ENCODE results near the gene RANBP3.
"Not testable (repeated sequence)": the region's sequence is repeated elsewhere in the genome, so short reads cannot be mapped to it uniquely, and the experiment has no call there.

Gene RANBP3

GRCh38 chr19:5877882-5878281 lies 100.1 kb downstream of the RANBP3 start:
- no peak for ATAC-seq

GRCh38 chr19:5877427-5877826 lies 100.5 kb downstream of the RANBP3 start:
- Mint-ChIP-seq H3K27me3 (peaks cover 46% of the 10 kb centered on the region), H3K36me3 (no peaks in the 10 kb centered on the region), H3K4me1 (no peaks in the 10 kb centered on the region), H3K27ac (no peak overlapping the region), H3K4me3 (no peak overlapping the region), H3K9me3 (no peaks in the 10 kb centered on the region)
- ATAC-seq = no peak

More at GRCh38 chr19:5877882-5878281, 100.1 kb downstream of the RANBP3 start:
- H3K9me3 Mint-ChIP-seq = no peaks in the 10 kb centered on the region
- H3K36me3 Mint-ChIP-seq = no peaks in the 10 kb centered on the region
- H3K4me3 Mint-ChIP-seq = no peak overlapping the region
- no peaks in the 10 kb centered on the region for H3K4me1 Mint-ChIP-seq
- H3K27me3 Mint-ChIP-seq = peaks cover 51% of the 10 kb centered on the region
- no peak overlapping the region for H3K27ac Mint-ChIP-seq

DNA sequence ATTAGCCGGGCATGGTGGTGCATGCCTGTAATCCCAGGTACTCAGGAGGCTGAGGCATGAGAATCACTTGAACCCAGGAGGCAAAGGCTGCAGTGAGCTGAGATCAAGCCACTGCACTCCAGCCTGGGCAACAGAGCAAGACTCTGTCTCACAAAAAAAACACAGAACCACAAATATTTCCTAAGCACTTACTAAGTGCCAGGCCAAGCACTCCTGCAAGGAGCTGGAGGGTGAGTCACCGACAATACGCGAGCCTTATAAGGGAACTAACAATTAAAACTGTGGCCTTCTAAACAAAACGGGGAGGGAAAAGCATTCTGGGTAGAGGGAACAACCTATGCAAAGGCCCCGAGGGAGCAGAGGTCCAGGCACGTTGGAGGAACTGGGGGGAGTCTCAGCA lies 103.4 kb downstream of the RANBP3 start:
- ATAC-seq, H3K36me3 Mint-ChIP-seq, H3K4me3 Mint-ChIP-seq, H3K4me1 Mint-ChIP-seq, H3K9me3 Mint-ChIP-seq, H3K27ac Mint-ChIP-seq: not testable (repeated sequence)
- peaks cover 35% of the 10 kb centered on the region for H3K27me3 Mint-ChIP-seq

DNA sequence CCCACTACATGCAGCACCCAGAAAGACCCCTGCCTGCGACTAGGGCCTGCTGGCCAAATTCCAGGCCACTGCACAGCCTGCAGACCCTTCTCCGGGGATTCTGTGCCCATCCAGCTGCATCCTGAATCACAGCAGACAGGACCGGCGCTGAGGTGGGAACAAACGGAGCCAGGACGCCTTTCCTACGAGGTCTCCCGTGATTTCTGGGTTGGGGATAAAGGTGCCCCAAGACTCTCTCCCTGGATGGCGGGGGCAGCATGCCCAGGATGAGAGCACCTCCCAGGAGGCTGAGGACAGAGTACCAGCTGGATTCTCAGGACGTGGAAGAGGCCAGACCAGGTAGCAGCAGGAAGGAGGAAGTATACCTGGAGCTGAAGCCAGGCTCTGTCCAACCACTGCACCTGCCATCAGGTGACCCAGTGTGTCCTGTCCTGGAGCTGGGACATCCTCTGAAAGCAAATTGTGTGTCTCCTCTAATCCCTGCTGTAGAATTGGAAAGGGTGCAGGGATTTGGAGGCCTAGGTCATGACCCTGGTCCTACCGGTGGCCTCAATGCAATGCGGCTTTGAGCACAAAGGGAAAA lies 104.2 kb downstream of the RANBP3 start:
- H3K36me3 Mint-ChIP-seq = no peaks in the 10 kb centered on the region
- no peaks in the 10 kb centered on the region for H3K9me3 Mint-ChIP-seq
- peaks cover 27% of the 10 kb centered on the region for H3K27me3 Mint-ChIP-seq
- no peaks in the 10 kb centered on the region for H3K4me1 Mint-ChIP-seq
- H3K27ac Mint-ChIP-seq = no peak overlapping the region
- ATAC-seq = no peak
- H3K4me3 Mint-ChIP-seq = no peak overlapping the region

GRCh38 chr19:5870986-5871394 lies 107.0 kb downstream of the RANBP3 start:
- Mint-ChIP-seq H3K27ac (no peak overlapping the region), H3K9me3 (no peaks in the 10 kb centered on the region), H3K27me3 (peaks cover 18% of the 10 kb centered on the region), H3K36me3 (no peaks in the 10 kb centered on the region), H3K4me3 (no peak overlapping the region), H3K4me1 (no peaks in the 10 kb centered on the region)
- no peak for ATAC-seq

GRCh38 chr19:5867201-5868136 lies 110.5 kb downstream of the RANBP3 start:
- H3K9me3 Mint-ChIP-seq = no peaks in the 10 kb centered on the region
- no peaks in the 10 kb centered on the region for H3K36me3 Mint-ChIP-seq
- no peak overlapping the region for H3K4me3 Mint-ChIP-seq
- no peak overlapping the region for H3K27ac Mint-ChIP-seq
- H3K27me3 Mint-ChIP-seq = peaks cover 49% of the 10 kb centered on the region
- ATAC-seq = no peak
- H3K4me1 Mint-ChIP-seq = no peaks in the 10 kb centered on the region
